ENCODE measurements around the gene ANKRD33B. TPM values are rescaled to one million over a fixed set of nuclear protein-coding genes. Genes with fewer than 3 reads are reported as not detected.

Gene ANKRD33B
- total and polyA plus RNA-seq, 2 donors from 2014 or later, result 4.8 to 20.3 TPM

GRCh38 chr5:10655972-10656830, 92.3 kb downstream of the ANKRD33B start:
- DNase-seq (no peak), FAIRE-seq (no peak)
- H3K36me3 ChIP-seq (ENCODE audit: control insufficient read depth in 2 of 3, insufficient read depth in 3 of 3, low read length in 3 of 3), result peaks cover 0 to 6% (median 0%) of the 10 kb centered on the region in 3 donors
- intact Hi-C loops (cut with DNase I), result no loop called here
- H3K4me3 ChIP-seq (ENCODE audit: low read length in 3 of 3), result no peak overlapping the region
- no peak overlapping the region for H3K27ac ChIP-seq (ENCODE audit: low read depth in 2 of 2, low read length in 2 of 2)
- peaks cover 0 to 2% (median 0%) of the 10 kb centered on the region in 3 donors for H3K4me1 ChIP-seq (ENCODE audit: control insufficient read depth in 2 of 3, insufficient read depth in 2 of 3, low read depth in 1 of 3, low read length in 3 of 3)
- no peaks in the 10 kb centered on the region for H3K27me3 ChIP-seq (ENCODE audit: control insufficient read depth, insufficient read depth, low read length)
- no peaks in the 10 kb centered on the region for H3K9me3 ChIP-seq (ENCODE audit: control insufficient read depth in 2 of 3, insufficient read depth in 1 of 3, low read length in 3 of 3)
- no peak for TF ChIP-seq CTCF (IDR thresholded peaks at IDR 0.05; ENCODE audit: borderline replicate concordance, extremely low read depth, insufficient read depth)
- H3K9ac ChIP-seq (ENCODE audit: low read length in 3 of 3), result no peak overlapping the region

- no peak for TF ChIP-seq CTCF (IDR thresholded peaks at IDR 0.05; ENCODE audit: borderline replicate concordance, extremely low read depth, insufficient read depth)
- peaks cover 0 to 2% (median 0%) of the 10 kb centered on the region in 3 donors for H3K4me1 ChIP-seq (ENCODE audit: control insufficient read depth in 2 of 3, insufficient read depth in 2 of 3, low read depth in 1 of 3, low read length in 3 of 3)
- FAIRE-seq, result no peak
These were observed 94.4 kb downstream of the ANKRD33B start for GRCh38 chr5:10658265-10658664.

GRCh38 chr5:10660135-10660534, 96.3 kb downstream of the ANKRD33B start:
- Histone ChIP-seq H3K9ac (ENCODE audit: low read length in 3 of 3) (no peak overlapping the region), H3K9me3 (ENCODE audit: control insufficient read depth in 2 of 3, insufficient read depth in 1 of 3, low read length in 3 of 3) (no peaks in the 10 kb centered on the region), H3K4me3 (ENCODE audit: low read length in 3 of 3) (no peak overlapping the region), H3K27me3 (ENCODE audit: control insufficient read depth, insufficient read depth, low read length) (no peaks in the 10 kb centered on the region), H3K4me1 (ENCODE audit: control insufficient read depth in 2 of 3, insufficient read depth in 2 of 3, low read depth in 1 of 3, low read length in 3 of 3) (peaks cover 0 to 2% (median 0%) of the 10 kb centered on the region in 3 donors), H3K27ac (ENCODE audit: low read depth in 2 of 2, low read length in 2 of 2) (no peak overlapping the region), H3K36me3 (ENCODE audit: control insufficient read depth in 2 of 3, insufficient read depth in 3 of 3, low read length in 3 of 3) (no peaks in the 10 kb centered on the region)
- no peak for TF ChIP-seq CTCF (IDR thresholded peaks at IDR 0.05; ENCODE audit: borderline replicate concordance, extremely low read depth, insufficient read depth)
- FAIRE-seq (no peak), DNase-seq (no peak)
- intact Hi-C loops (cut with DNase I), result no loop called here

More at GRCh38 chr5:10658265-10658664, 94.4 kb downstream of the ANKRD33B start:
- Histone ChIP-seq H3K9ac (ENCODE audit: low read length in 3 of 3) (no peak overlapping the region), H3K36me3 (ENCODE audit: control insufficient read depth in 2 of 3, insufficient read depth in 3 of 3, low read length in 3 of 3) (no peaks in the 10 kb centered on the region), H3K27me3 (ENCODE audit: control insufficient read depth, insufficient read depth, low read length) (no peaks in the 10 kb centered on the region), H3K9me3 (ENCODE audit: control insufficient read depth in 2 of 3, insufficient read depth in 1 of 3, low read length in 3 of 3) (no peaks in the 10 kb centered on the region), H3K27ac (ENCODE audit: low read depth in 2 of 2, low read length in 2 of 2) (no peak overlapping the region), H3K4me3 (ENCODE audit: low read length in 3 of 3) (no peak overlapping the region)
- intact Hi-C loops (cut with DNase I), result no loop called here
- no peak for DNase-seq
